HepG2 (cell line): ENCODE measurements around the gene NCOR2.

Experiments used
- E2F1 ChIP-seq: sonication (generic); formaldehyde crosslinking; IDR thresholded peaks from 2 replicates; pipeline ENCODE4 v1.5.0; 2020; ENCODE audit warnings: missing genetic modification reagents
- HNRNPL ChIP-seq: fragments of 200-400 bp; formaldehyde crosslinking; IDR thresholded peaks from 2 replicates; pipeline ENCODE4 v1.6.1; 2017; ENCODE audit warnings: mild to moderate bottlenecking, low read depth, low read length
- MAFK ChIP-seq, 2 experiments: IDR thresholded peaks in 1 of 2; conservative IDR thresholded peaks in 1 of 2; 2 replicates each; pipeline ENCODE4 v1.6.1; 2011; ENCODE audit warnings: improper control_type of control experiment in 2 of 2, low read length in 2 of 2
- MYC ChIP-seq: sonication (generic); formaldehyde crosslinking; IDR thresholded peaks from 2 replicates; pipeline ENCODE4 v1.9.0; 2021; ENCODE audit warnings: missing genetic modification reagents, borderline replicate concordance
- POLR2A ChIP-seq, 2 experiments: IDR thresholded peaks; 2 replicates each; pipeline ENCODE4 v1.6.1; 2011; ENCODE audit warnings: low read depth in 2 of 2, low read length in 2 of 2, mild to moderate bottlenecking in 1 of 2, moderate library complexity in 1 of 2; ENCODE audit not compliant: insufficient read depth in 1 of 2
- REST ChIP-seq, 2 experiments: IDR thresholded peaks; 2 replicates each; pipeline ENCODE4 v1.6.1; 2011 to 2012; ENCODE audit warnings: low read length in 2 of 2, borderline replicate concordance in 1 of 2, low read depth in 1 of 2, mild to moderate bottlenecking in 1 of 2, moderate library complexity in 1 of 2
- SP1 ChIP-seq, 2 experiments: fragments of 450-650 bp in 1 of 2; sonication (generic) in 1 of 2; formaldehyde crosslinking in 1 of 2; IDR thresholded peaks; 2 replicates each; pipeline versions ENCODE4 v1.4.0 to v1.6.1; 2016 to 2020; ENCODE audit warnings: missing genetic modification reagents in 1 of 2
- ZBTB7B ChIP-seq: sonication (generic); formaldehyde crosslinking; IDR thresholded peaks from 2 replicates; pipeline ENCODE4 v1.4.0; 2020; ENCODE audit warnings: missing genetic modification reagents
- ZNF362 ChIP-seq: sonication (generic); formaldehyde crosslinking; IDR thresholded peaks from 2 replicates; pipeline ENCODE4 v1.4.0; 2020; ENCODE audit warnings: missing genetic modification reagents, mild to moderate bottlenecking, borderline replicate concordance

- no peak for TF ChIP-seq E2F1 (CRISPR knock-in tag)
- TF ChIP-seq REST (IDR thresholded peaks at IDR 0.05; ENCODE audit: borderline replicate concordance in 1 of 2, low read depth in 1 of 2, low read length in 2 of 2), result no peak
- no peak for TF ChIP-seq SP1 (IDR thresholded peaks at IDR 0.05)
- no peak for TF ChIP-seq SP1 (CRISPR knock-in tag; IDR thresholded peaks at IDR 0.05)
- TF ChIP-seq ZBTB7B (CRISPR knock-in tag), result no peak
- no peak for TF ChIP-seq HNRNPL
- no peak for TF ChIP-seq MYC (CRISPR knock-in tag)
- TF ChIP-seq POLR2A (IDR thresholded peaks at IDR 0.05; ENCODE audit: insufficient read depth in 1 of 2, low read depth in 2 of 2, low read length in 2 of 2), result no peak
- no peak for TF ChIP-seq MAFK (conservative IDR thresholded peaks at IDR 0.05 in 1 of 2, IDR thresholded peaks at IDR 0.05 in 1 of 2; ENCODE audit: low read length in 2 of 2)
- TF ChIP-seq ZNF362 (CRISPR knock-in tag), result no peak
These were observed 42.0 kb downstream of the NCOR2 start for GRCh38 chr12:124525455-124525854.
